Measurements from ENCODE around the gene SERTAD1.
A peak's percentile ranks its signal among the peaks of the same experiment; 100 is the strongest.
"Not testable (repeated sequence)": the region's sequence is repeated elsewhere in the genome, so short reads cannot be mapped to it uniquely, and the experiment has no call there.

SERTAD1 gene

GRCh38 chr19:40443131-40443999 lies 17.6 kb upstream of the SERTAD1 start:
- peak overlapping the region; percentile 74 for H3K4me3 ChIP-seq (ENCODE audit: low read length)
- DNase-seq (ENCODE audit: low read depth) = peak; percentile 100
- TF ChIP-seq CTCF (conservative IDR thresholded peaks at IDR 0.05; ENCODE audit: low read length) = no peak

GRCh38 chr19:40442328-40443130 lies 16.7 kb upstream of the SERTAD1 start:
- no peak for TF ChIP-seq CTCF (conservative IDR thresholded peaks at IDR 0.05; ENCODE audit: low read length)
- peak overlapping the region; percentile 71 for H3K4me3 ChIP-seq (ENCODE audit: low read length)
- DNase-seq (ENCODE audit: low read depth) = no peak

- no peak for DNase-seq (ENCODE audit: low read depth)
- peak overlapping the region; percentile 8; the same call in 1 of the 2 replicates for H3K4me3 ChIP-seq (ENCODE audit: low read length)
- no peak for TF ChIP-seq CTCF (conservative IDR thresholded peaks at IDR 0.05; ENCODE audit: low read length)
Measured at GRCh38 chr19:40441719-40442253, 16.0 kb upstream of the SERTAD1 start.

GRCh38 chr19:40438284-40438683 lies 12.5 kb upstream of the SERTAD1 start:
- no peak for TF ChIP-seq CTCF (conservative IDR thresholded peaks at IDR 0.05; ENCODE audit: low read length)
- no peak for DNase-seq (ENCODE audit: low read depth)
- H3K4me3 ChIP-seq (ENCODE audit: low read length) = no peak overlapping the region

- no peak for TF ChIP-seq CTCF (conservative IDR thresholded peaks at IDR 0.05; ENCODE audit: low read length)
- DNase-seq (ENCODE audit: low read depth) = peak; percentile 92
Measured at GRCh38 chr19:40433391-40434216, 7.8 kb upstream of the SERTAD1 start.

GRCh38 chr19:40432760-40433159 lies 7.0 kb upstream of the SERTAD1 start:
- DNase-seq (ENCODE audit: low read depth) = not testable (repeated sequence)
- peak overlapping the region; percentile 64 for H3K4me3 ChIP-seq (ENCODE audit: low read length)

More at GRCh38 chr19:40433391-40434216, 7.8 kb upstream of the SERTAD1 start:
- peak overlapping the region; percentile 64 for H3K4me3 ChIP-seq (ENCODE audit: low read length)

GRCh38 chr19:40431698-40432097 lies 5.9 kb upstream of the SERTAD1 start:
- no peak for TF ChIP-seq CTCF (conservative IDR thresholded peaks at IDR 0.05; ENCODE audit: low read length)
- no peak for DNase-seq (ENCODE audit: low read depth)
- H3K4me3 ChIP-seq (ENCODE audit: low read length) = no peak overlapping the region

GRCh38 chr19:40430242-40430641 lies 4.5 kb upstream of the SERTAD1 start:
- not testable (repeated sequence) for H3K4me3 ChIP-seq (ENCODE audit: low read length); DNase-seq (ENCODE audit: low read depth)

- not testable (repeated sequence) for DNase-seq (ENCODE audit: low read depth); H3K4me3 ChIP-seq (ENCODE audit: low read length)
Measured at GRCh38 chr19:40428197-40428596, 2.4 kb upstream of the SERTAD1 start.
